ENCODE measurements around the gene GOLGA6L9.
"Not testable (repeated sequence)": the region's sequence is repeated elsewhere in the genome, so short reads cannot be mapped to it uniquely, and the experiment has no call there.

The GOLGA6L9 gene

GRCh38 chr15:82472269-82472982 is 42.8 kb downstream of the GOLGA6L9 start:
- DNase-seq = not testable (repeated sequence)

GRCh38 chr15:82474596-82475325 is 45.1 kb downstream of the GOLGA6L9 start:
- DNase-seq = not testable (repeated sequence)

DNA sequence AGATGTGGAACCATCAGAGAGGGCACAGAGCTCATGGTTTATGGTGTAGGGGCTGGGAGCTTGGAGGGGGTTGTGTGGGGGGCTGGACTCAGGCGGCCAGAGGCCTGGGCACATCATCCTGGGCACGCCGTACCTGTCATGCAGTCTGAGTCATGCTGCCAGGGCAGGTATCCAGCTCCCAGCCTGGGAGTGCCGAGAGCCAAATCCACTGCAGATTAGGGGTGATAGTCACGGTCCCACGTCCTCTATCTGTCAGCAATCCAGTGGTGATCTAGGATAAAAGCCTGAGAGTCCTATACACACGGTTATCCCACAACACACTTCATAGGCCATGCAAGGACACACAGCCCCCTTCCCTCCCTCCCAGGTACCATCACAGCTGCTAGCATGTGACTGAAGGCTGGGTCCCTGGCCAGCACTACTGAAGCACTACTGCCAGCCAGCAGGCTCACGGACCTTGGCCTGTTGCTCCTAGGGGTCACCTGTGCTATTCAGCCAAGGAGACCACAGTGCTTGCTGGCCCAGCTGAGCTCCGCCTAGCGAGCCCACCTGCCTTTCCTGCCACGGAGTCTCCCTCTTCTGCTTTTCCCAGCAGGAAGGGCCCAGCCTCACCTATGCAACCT is 45.8 kb downstream of the GOLGA6L9 start:
- DNase-seq = not testable (repeated sequence)

DNA sequence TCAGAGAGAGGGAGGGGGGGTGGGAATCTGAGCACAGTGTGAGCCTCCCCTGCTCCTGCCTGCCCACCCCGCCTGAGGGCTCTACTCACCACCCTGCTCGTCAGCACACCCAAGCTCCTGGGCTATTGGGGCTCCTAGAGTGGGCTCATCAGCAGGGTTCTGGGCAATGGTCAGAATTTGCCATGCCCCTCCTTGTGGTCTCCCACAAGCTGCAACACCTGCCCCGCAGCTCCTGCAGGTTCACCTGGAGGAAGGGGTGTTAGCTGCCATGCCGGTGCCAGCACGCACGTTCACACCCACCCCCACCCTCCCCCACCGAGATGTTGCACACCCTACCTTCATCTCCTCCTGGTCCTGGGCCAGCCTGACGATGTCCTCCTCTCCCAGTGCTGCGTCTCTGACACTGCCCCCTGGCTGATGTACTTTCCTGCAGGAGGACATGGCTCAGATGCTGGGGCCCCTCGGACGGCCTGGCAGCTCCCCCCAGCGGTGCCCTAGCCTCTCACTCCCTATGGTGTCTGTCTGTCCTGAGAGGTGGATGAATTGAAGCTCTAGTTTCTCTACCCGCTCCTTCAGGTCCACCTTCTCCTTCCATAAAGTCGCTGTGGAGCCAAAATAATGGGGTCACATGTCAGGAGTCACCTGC is 47.2 kb downstream of the GOLGA6L9 start:
- DNase-seq = not testable (repeated sequence)

DNA sequence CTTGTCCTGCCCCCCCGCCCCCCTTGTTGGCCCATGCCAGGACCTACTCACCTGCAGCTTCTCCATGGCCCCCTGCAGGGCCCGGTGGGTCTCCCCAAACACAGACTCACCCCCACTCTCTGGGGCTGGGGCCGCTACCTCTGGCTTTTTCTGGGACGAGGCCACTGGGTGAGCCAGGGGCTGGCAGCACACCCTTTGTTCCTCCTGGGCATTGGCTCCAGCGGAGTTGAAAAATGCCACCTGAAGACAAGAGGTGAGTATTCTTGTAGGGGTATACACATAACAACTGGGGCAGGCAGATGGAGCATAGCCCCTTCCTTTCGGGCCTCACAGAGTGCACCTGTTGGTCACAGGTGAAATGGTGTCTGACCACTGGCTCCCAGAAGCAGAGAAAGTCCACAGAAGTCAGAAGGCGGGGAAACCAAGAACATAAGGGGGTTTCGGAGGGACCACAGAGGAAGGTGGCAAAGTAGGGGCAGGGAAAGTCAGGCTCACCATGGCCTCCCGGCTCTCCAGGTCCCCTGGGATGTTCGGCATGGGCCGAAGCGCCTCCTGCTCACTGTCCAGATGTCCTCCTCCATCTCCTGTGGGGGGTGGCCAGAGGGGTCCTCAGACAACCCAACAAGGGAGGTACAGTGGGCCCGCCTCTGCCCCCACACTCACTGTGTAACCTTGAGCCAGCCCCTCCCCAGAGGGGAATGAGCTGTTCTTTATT is 47.9 kb downstream of the GOLGA6L9 start:
- not testable (repeated sequence) for DNase-seq
